Fibroblast of the aortic adventitia (primary cell): ENCODE data around the gene XBP1. TPM values are rescaled to one million over a fixed set of nuclear protein-coding genes. Genes with fewer than 3 reads are reported as not detected.
"Not testable (repeated sequence)": the region's sequence is repeated elsewhere in the genome, so short reads cannot be mapped to it uniquely, and the experiment has no call there.

Experiments
- DNase-seq: peaks from one replicate; pipeline ENCODE4 v3.0.0-alpha.2; 2010; ENCODE audit warnings: low read depth
- H3K4me3 ChIP-seq: 2 replicates; pipeline ENCODE4 v1.5.1; 2011; ENCODE audit warnings: low read depth, mild to moderate bottlenecking, control low read depth, low read length, moderate library complexity
- small RNA-seq: library from RNA; depleted of rRNA; stranded (forward); fragments of <200 nt; gene quantifications from one replicate; pipeline ENCODE3, GENCODE V24; 2012
- total RNA-seq: library from RNA; depleted of rRNA; stranded (reverse); fragments of >200 nt; gene quantifications from 2 replicates; pipeline ENCODE4 v1.2.3, GENCODE V29; 2012; ENCODE audit warnings: low replicate concordance
- TF ChIP-seq, protein P1 (sequence below): IDR thresholded peaks from 2 replicates; pipeline ENCODE4 v1.5.1; 2011; ENCODE audit warnings: mild to moderate bottlenecking, low read length, control low read depth, inconsistent platforms; ENCODE audit not compliant: insufficient read depth

XBP1 gene
- total RNA-seq, 1 donor = 228 TPM

DNA sequence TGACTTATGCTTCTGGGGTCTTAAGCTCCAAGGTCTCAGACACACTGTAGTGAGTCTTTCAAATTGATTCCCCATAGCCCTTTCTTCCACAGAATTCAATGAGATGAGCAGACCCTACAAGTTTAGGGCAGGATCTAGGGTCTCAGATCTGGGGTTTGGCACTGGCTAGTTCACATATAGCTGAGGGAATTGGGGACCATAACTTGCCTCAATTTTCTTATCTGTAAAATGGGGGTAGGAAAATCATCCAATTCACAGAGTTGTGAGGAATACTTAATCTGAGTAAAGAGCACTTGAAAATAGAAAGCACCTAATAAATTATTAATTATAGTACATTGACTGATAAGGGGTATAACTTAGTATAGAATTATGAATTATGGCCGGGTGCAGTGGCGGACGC lies 33.7 kb downstream of the XBP1 start:
- TF ChIP-seq, protein P1, sequence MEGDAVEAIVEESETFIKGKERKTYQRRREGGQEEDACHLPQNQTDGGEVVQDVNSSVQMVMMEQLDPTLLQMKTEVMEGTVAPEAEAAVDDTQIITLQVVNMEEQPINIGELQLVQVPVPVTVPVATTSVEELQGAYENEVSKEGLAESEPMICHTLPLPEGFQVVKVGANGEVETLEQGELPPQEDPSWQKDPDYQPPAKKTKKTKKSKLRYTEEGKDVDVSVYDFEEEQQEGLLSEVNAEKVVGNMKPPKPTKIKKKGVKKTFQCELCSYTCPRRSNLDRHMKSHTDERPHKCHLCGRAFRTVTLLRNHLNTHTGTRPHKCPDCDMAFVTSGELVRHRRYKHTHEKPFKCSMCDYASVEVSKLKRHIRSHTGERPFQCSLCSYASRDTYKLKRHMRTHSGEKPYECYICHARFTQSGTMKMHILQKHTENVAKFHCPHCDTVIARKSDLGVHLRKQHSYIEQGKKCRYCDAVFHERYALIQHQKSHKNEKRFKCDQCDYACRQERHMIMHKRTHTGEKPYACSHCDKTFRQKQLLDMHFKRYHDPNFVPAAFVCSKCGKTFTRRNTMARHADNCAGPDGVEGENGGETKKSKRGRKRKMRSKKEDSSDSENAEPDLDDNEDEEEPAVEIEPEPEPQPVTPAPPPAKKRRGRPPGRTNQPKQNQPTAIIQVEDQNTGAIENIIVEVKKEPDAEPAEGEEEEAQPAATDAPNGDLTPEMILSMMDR = no peak
- no peak for DNase-seq
- H3K4me3 ChIP-seq = no peak overlapping the region

DNA sequence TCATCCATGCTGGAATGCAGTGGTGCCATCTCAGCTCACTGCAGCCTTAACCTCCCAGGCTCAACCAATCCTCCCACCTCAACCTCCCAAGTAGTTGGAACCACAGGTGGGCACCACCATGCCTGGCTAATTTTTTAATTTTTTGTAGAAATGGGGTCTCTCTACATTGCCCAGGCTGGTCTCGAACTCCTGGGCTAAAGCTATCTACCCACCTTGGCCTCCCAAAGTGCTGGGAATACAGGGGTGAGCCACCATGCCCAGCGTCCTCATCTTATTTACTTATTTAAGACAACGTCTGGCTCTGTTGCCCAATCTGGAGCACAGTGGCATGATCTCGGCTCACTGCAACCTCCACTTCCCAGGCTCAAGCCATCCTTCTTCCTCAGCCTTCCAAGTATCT lies 38.4 kb downstream of the XBP1 start:
- DNase-seq, H3K4me3 ChIP-seq: not testable (repeated sequence)

DNA sequence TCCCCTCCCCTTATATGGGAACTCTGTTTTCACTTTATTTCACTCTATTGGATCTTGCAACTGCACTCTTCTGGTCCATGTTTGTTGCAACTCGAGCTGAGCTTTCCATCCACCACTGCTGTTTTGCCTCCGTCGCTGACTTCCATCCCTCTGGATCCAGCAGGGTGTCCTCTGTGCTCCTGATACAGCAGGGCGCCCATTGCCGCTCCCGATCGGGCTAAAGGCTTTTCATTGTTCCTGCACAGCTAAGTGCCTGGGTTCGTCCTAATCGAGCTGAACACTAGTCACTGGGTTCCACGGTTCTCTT lies 39.0 kb downstream of the XBP1 start:
- no peak overlapping the region for H3K4me3 ChIP-seq
- no peak for DNase-seq
- TF ChIP-seq, protein P1 = no peak

DNA sequence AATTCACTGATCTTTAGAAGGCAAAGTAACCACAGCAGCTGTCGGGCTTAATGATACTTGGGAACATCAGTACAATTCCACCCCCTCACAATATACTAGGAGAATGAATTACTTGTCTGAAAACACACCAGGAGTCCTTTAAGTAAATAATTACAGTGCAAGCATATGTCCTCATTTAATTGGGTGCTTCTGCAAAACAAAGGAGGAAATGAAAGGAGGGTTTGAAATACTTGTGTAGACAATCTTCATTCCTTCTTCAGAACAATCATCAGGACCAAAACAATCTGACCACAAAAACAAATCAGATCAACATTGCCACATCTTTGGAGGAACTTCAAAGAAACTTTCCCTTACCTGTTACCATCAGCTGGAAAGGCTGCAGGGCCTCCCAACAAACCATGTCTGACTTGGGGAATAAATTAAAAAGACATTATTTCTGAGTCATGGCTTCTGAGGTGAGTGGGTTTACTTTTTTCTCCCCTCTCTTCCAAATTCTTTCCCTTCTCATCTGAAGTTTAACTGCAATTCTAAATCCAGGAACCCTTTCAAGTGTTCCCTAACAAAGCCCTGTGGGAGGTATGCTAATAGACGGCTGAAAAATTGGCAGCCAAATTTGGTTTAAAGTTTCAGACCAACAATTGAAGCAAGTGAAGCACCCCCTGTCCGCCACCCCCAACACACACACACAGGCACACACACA lies 40.4 kb downstream of the XBP1 start:
- no peak overlapping the region for H3K4me3 ChIP-seq
- TF ChIP-seq, protein P1 = no peak
- no peak for DNase-seq

DNA sequence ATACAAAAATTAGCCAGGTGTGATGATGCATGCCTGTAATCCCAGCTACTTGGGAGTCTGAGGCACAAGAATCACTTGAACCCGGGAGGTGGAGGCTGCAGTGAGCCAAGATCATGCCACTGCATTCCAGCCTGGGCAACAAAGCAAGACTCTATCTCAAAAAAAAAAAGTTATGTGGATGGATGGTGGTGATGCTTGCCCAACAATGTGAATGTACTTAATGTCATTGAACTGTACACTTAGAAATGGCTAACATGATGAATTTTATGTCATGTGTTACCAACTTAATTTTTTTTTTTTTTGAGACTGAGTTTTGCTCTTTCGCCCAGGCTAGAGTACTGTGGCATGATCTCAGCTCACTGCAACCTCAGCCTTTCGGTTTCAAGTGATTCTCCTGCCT lies 45.9 kb downstream of the XBP1 start:
- not testable (repeated sequence) for H3K4me3 ChIP-seq, DNase-seq

DNA sequence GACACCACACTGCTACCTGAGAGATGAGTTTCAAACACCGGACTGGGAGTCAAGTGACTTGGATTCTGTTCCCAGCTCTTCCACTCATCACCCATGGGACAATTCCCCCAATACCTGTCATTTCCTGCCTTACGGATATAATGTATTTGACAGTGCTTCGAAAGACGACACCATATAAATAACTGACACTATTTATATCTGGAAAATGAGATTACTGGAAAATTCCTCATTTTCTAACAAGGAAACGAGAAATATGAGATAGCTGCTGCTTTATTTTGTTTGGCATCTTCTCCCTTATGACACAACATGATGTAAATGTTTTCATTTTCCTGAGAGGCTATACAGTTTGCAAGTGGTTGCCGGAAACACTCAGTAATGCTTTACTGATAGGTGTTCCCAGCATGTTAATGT lies 49.9 kb downstream of the XBP1 start:
- no peak overlapping the region for H3K4me3 ChIP-seq
- peak; percentile 86 for DNase-seq
- TF ChIP-seq, protein P1 = no peak

Small RNA genes within 50 kb of the gene (small RNA-seq; reads per million reads assigned to genes)
- not detected for gene Z93930.1

Other genes starting within 250 kb of the XBP1 start
- gene TTC28, start 120.7 kb downstream of the XBP1 start, total RNA-seq = 37.5 and 55.8 TPM in 2 replicates
- 17.1 and 22.2 TPM in 2 replicates for gene CHEK2, start 58.7 kb downstream of the XBP1 start, total RNA-seq
- 15.0 and 28.5 TPM in 2 replicates for gene HSCB, start 58.5 kb downstream of the XBP1 start, total RNA-seq
- gene CCDC117, start 27.9 kb downstream of the XBP1 start, total RNA-seq = 23.0 and 38.3 TPM in 2 replicates
- gene ZNRF3, start 83.0 kb upstream of the XBP1 start, total RNA-seq = 3.4 and 4.4 TPM in 2 replicates